ENCODE results near the gene TNFSF18.
"Not testable (repeated sequence)": the region's sequence is repeated elsewhere in the genome, so short reads cannot be mapped to it uniquely, and the experiment has no call there.

Gene TNFSF18
- total RNA-seq: 0 reads per million in 3 experiments

- no peak for DNase-seq
Measured at GRCh38 chr1:173050865-173051264, at the start of gene TNFSF18. TSS of gene TNFSF18 (minus strand) at chr1:173050941. CDS start at chr1:173050896, 45 bp downstream.

GRCh38 chr1:173099166-173099565 lies 48.4 kb upstream of the TNFSF18 start:
- DNase-seq: no peak

- no peak for DNase-seq
Measured at GRCh38 chr1:173098117-173098516, 47.4 kb upstream of the TNFSF18 start.

- DNase-seq: no peak
Measured at GRCh38 chr1:173097001-173097400, 46.3 kb upstream of the TNFSF18 start.

GRCh38 chr1:173095632-173096031 lies 44.9 kb upstream of the TNFSF18 start:
- DNase-seq: no peak

GRCh38 chr1:173094541-173094940 lies 43.8 kb upstream of the TNFSF18 start:
- no peak for DNase-seq

GRCh38 chr1:173093691-173094445 lies 43.1 kb upstream of the TNFSF18 start:
- DNase-seq: no peak

- no peak for DNase-seq
Measured at GRCh38 chr1:173084292-173084691, 33.6 kb upstream of the TNFSF18 start.

- no peak for DNase-seq
Measured at GRCh38 chr1:173082913-173083312, 32.2 kb upstream of the TNFSF18 start.

GRCh38 chr1:173074217-173074616 lies 23.5 kb upstream of the TNFSF18 start:
- not testable (repeated sequence) for DNase-seq

GRCh38 chr1:173064011-173064410 lies 13.3 kb upstream of the TNFSF18 start:
- DNase-seq: no peak

GRCh38 chr1:173063171-173063570 lies 12.4 kb upstream of the TNFSF18 start:
- no peak for DNase-seq

- DNase-seq: no peak
Measured at GRCh38 chr1:173062150-173062938, 11.6 kb upstream of the TNFSF18 start.

GRCh38 chr1:173058556-173058955 lies 7.8 kb upstream of the TNFSF18 start:
- DNase-seq: no peak

- no peak for DNase-seq
Measured at GRCh38 chr1:173057984-173058383, 7.2 kb upstream of the TNFSF18 start.

- no peak for DNase-seq
Measured at GRCh38 chr1:173056365-173056764, 5.6 kb upstream of the TNFSF18 start.

GRCh38 chr1:173052681-173053196 lies 2.0 kb upstream of the TNFSF18 start:
- no peak for DNase-seq

GRCh38 chr1:173049322-173049633 lies 1.5 kb downstream of the TNFSF18 start:
- DNase-seq: no peak

GRCh38 chr1:173048621-173049321 lies 2.0 kb downstream of the TNFSF18 start:
- no peak for DNase-seq

- no peak for DNase-seq
Measured at GRCh38 chr1:173044656-173045055, 6.1 kb downstream of the TNFSF18 start.

GRCh38 chr1:173043253-173043652 lies 7.5 kb downstream of the TNFSF18 start:
- DNase-seq: no peak

- no peak for DNase-seq
Measured at GRCh38 chr1:173042806-173043205, 7.9 kb downstream of the TNFSF18 start.

- DNase-seq: no peak
Measured at GRCh38 chr1:173039626-173040025, 11.1 kb downstream of the TNFSF18 start.

All from central memory CD4-positive, alpha-beta T cell (primary cell).